Spleen (tissue), 7 donors: ENCODE results near the gene ZNF775.

Experiments
- CTCF ChIP-seq, 11 experiments: fragments of 200-600 bp in 7 of 11; fragments of 450-650 bp in 4 of 11; sonication (generic) in 4 of 11; IDR thresholded peaks in 8 of 11; conservative IDR thresholded peaks in 3 of 11; 1 replicate in 7 of 11; 2 replicates in 4 of 11; pipeline versions ENCODE4 v1.4.0 to v1.8.0; 2016 to 2021; ENCODE audit warnings: antibody characterized with exemption in 11 of 11, inconsistent platforms in 4 of 11, mild to moderate bottlenecking in 1 of 11
- POLR2A ChIP-seq, 3 donors: fragments of 450-650 bp; IDR thresholded peaks; one replicate each; pipeline ENCODE4 v1.5.1; 2017; ENCODE audit warnings: antibody characterized with exemption in 3 of 3, mild to moderate bottlenecking in 1 of 3
- POLR2AphosphoS5 ChIP-seq, 3 donors: sonication (generic); formaldehyde crosslinking; IDR thresholded peaks; one replicate each; pipeline ENCODE4 v1.5.1; 2017; ENCODE audit warnings: antibody characterized with exemption in 3 of 3
- donor health status: DM: no; HTN: no; CAD: no; lungs with moderate emphysema.
- donor health status: DM: no; HTN: no; CAD: no.
- donor health status: DM: no; HTN: no; CAD: no.

GRCh38 chr7:150377196-150377595 lies 1.9 kb upstream of the ZNF775 start:
- TF ChIP-seq POLR2AphosphoS5 (IDR thresholded peaks at IDR 0.05) (no peak), CTCF (IDR thresholded peaks at IDR 0.05 in 8 of 11, conservative IDR thresholded peaks at IDR 0.05 in 3 of 11) (no peak), POLR2A (IDR thresholded peaks at IDR 0.05) (no peak)
